SJSA1 (cell line): ENCODE measurements around the gene CARTPT. TPM values are rescaled to one million over a fixed set of nuclear protein-coding genes. Genes with fewer than 3 reads are reported as not detected.
A peak's percentile ranks its signal among the peaks of the same experiment; 100 is the strongest.

Source experiments
- DNase-seq, 2 experiments: peaks; one replicate each; pipeline ENCODE4 v3.0.0-alpha.2; 2015 to 2020; ENCODE audit warnings: low spot score in 2 of 2, low read depth in 1 of 2
- H3K27ac ChIP-seq: fragments of 250-450 bp; sonication (Bioruptor Pico); 2 replicates; pipeline ENCODE4 v1.5.1; 2020; ENCODE audit warnings: mild to moderate bottlenecking, moderate library complexity
- H3K27me3 ChIP-seq: fragments of 250-450 bp; sonication (Bioruptor Pico); replicated peaks from 2 replicates; pipeline ENCODE4 v1.5.1; 2020; ENCODE audit warnings: mild to moderate bottlenecking, moderate library complexity
- H3K36me3 ChIP-seq: fragments of 250-450 bp; sonication (Bioruptor Pico); 2 replicates; pipeline ENCODE4 v1.5.1; 2020; ENCODE audit warnings: mild to moderate bottlenecking
- H3K4me1 ChIP-seq: fragments of 250-450 bp; sonication (Bioruptor Pico); replicated peaks from 2 replicates; pipeline ENCODE4 v1.6.1; 2021; ENCODE audit warnings: mild to moderate bottlenecking
- H3K4me3 ChIP-seq: fragments of 250-450 bp; sonication (Bioruptor Pico); 2 replicates; pipeline ENCODE4 v1.5.1; 2020; ENCODE audit warnings: mild to moderate bottlenecking
- H3K9me3 ChIP-seq: fragments of 250-450 bp; sonication (Bioruptor Pico); replicated peaks from 2 replicates; pipeline ENCODE4 v1.5.1; 2020; ENCODE audit warnings: mild to moderate bottlenecking
- total RNA-seq: library from RNA; depleted of rRNA; stranded (reverse); fragments of >200 nt; shearing (Covaris generic); gene quantifications from 2 replicates; pipeline ENCODE4 v1.2.3, GENCODE V29; 2014

The CARTPT gene
- total RNA-seq, 1 experiment from 2014 or later = not detected

GRCh38 chr5:71703941-71704340 lies 15.1 kb upstream of the CARTPT start:
- no peaks in the 10 kb centered on the region for H3K9me3 ChIP-seq
- peaks cover 12% of the 10 kb centered on the region for H3K4me1 ChIP-seq
- no peaks in the 10 kb centered on the region for H3K36me3 ChIP-seq
- no peak overlapping the region for H3K27ac ChIP-seq
- H3K27me3 ChIP-seq = peaks cover 4% of the 10 kb centered on the region; the same call in 1 of the 2 replicates
- no peak for DNase-seq
- no peak overlapping the region for H3K4me3 ChIP-seq

DNA sequence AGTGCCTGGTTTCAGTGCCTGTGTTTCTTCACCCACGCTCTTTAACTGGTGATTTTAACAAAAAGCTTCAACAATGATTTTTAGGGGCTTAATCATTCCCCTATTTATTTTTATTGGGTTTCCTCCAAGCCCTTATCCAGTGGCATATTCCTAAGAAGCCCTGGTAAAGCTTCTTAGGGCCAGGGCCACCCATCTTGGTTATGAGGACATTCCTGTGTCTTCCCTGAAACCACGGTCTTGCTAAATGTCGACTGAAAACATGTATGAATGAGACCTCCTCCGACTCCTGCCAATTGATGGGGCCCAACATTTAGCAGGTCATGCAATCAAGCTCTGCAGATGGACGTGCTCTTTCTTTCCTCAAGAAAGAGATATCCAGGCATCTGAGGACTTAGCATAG lies 13.7 kb upstream of the CARTPT start:
- DNase-seq = peak; percentile 67 to 75
- Histone ChIP-seq H3K36me3 (no peaks in the 10 kb centered on the region), H3K9me3 (no peaks in the 10 kb centered on the region)

DNA sequence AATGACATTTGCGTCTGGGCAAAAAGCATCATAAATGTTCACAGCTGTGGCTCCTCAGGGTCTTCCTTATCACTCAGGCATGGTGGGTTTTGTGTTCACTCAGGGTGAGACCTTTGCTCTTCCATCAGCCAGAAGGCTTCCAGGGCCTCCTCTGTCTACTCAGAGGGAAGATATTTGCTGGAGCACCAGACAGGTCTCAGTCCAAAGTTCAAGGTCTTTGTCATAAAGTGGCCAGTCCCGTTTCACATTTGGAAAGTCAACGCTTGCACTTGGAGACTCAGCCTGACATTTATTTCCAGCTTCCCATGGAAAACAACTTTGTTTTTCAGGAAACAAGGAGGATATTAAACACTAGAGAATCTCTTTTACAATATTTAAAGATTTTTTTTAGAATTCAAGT lies 12.2 kb upstream of the CARTPT start:
- H3K9me3 ChIP-seq = no peaks in the 10 kb centered on the region
- H3K4me1 ChIP-seq = peaks cover 12% of the 10 kb centered on the region
- no peaks in the 10 kb centered on the region for H3K36me3 ChIP-seq
- peaks cover 6% of the 10 kb centered on the region; the same call in 1 of the 2 replicates for H3K27me3 ChIP-seq
- no peak for DNase-seq
- H3K4me3 ChIP-seq = no peak overlapping the region
- H3K27ac ChIP-seq = no peak overlapping the region

More for the DNA sequence above, 13.7 kb upstream of the CARTPT start:
- peaks cover 12% of the 10 kb centered on the region for H3K4me1 ChIP-seq
- H3K4me3 ChIP-seq = no peak overlapping the region
- H3K27me3 ChIP-seq = peaks cover 6% of the 10 kb centered on the region; the same call in 1 of the 2 replicates
- no peak overlapping the region for H3K27ac ChIP-seq

GRCh38 chr5:71711610-71712009 lies 7.5 kb upstream of the CARTPT start:
- DNase-seq = no peak
- Histone ChIP-seq H3K4me3 (no peak overlapping the region), H3K27ac (no peak overlapping the region), H3K4me1 (no peaks in the 10 kb centered on the region), H3K9me3 (no peaks in the 10 kb centered on the region), H3K27me3 (peaks cover 9% of the 10 kb centered on the region; the same call in 1 of the 2 replicates), H3K36me3 (no peaks in the 10 kb centered on the region)

DNA sequence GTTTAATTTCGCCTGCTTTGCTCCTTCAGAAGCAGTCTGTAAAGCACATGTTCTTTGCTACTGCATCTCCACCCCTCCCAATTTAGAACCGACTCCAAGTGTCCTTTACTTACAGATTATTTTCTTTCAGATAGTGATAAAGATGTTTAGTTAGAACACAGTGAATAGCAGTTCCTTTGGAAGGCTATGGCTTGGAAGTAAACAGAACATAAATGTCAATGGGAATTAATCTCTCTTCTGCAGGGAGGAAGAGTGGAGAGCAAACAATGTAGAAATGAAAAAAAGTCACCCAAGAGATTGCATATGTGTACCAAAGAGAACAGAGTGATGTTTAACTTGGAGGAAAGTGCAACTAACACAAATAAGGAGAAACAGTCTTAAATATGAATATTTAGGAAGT lies 4.2 kb upstream of the CARTPT start:
- H3K27me3 ChIP-seq = peaks cover 24% of the 10 kb centered on the region
- no peak overlapping the region for H3K4me3 ChIP-seq
- no peak overlapping the region for H3K27ac ChIP-seq
- H3K36me3 ChIP-seq = no peaks in the 10 kb centered on the region
- no peaks in the 10 kb centered on the region for H3K4me1 ChIP-seq
- DNase-seq = no peak
- H3K9me3 ChIP-seq = 0 out of 2 replicates have a peak, but pooled peaks cover 5% of the 10 kb centered on the region

DNA sequence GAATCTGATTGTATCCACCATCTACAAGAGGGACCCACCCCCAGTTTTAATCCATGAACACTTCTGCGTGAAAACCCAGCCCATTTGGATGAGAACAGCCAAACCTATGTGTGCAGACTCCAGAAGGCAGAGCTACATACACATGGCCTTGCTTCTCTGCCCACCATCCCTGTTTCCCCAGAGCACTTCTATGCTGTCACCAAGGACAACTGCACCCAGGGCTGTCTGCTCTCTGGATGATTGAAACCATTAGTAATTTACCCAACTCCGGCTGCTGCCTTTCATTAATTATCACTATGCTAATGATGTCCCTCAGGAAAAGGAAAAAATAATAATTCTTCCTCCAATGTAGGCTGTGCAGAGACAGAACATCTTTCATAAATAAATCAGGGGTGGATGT lies 8.9 kb downstream of the CARTPT start:
- H3K4me1 ChIP-seq = no peaks in the 10 kb centered on the region
- no peaks in the 10 kb centered on the region for H3K9me3 ChIP-seq
- H3K27me3 ChIP-seq = peaks cover 27% of the 10 kb centered on the region
- no peak for DNase-seq
- H3K27ac ChIP-seq = no peak overlapping the region
- no peaks in the 10 kb centered on the region for H3K36me3 ChIP-seq
- no peak overlapping the region for H3K4me3 ChIP-seq

DNA sequence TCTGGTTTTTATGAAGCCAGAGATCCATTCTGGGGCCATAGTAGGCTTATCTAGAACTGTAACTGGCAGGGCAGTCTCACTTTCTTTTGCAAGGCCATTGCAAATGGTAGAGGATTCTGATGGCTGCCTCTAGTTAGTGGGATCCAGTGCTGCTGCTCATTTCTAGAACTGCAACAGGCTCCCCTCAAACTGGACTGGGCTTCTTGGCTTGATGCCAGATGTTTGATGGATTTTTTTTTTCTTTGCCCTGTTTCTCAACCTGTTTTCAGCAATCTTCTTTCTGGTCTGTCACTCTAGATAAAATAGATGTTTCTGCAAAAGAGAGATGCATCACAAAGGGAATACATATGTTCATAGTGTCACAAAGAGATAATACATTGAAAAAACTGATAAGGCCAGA lies 11.9 kb downstream of the CARTPT start:
- H3K27me3 ChIP-seq = peaks cover 16% of the 10 kb centered on the region; the same call in 1 of the 2 replicates

GRCh38 chr5:71732011-71732410 lies 12.9 kb downstream of the CARTPT start:
- no peaks in the 10 kb centered on the region for H3K9me3 ChIP-seq
- no peak overlapping the region for H3K27ac ChIP-seq
- H3K36me3 ChIP-seq = no peaks in the 10 kb centered on the region
- no peaks in the 10 kb centered on the region for H3K4me1 ChIP-seq
- DNase-seq = no peak
- H3K4me3 ChIP-seq = no peak overlapping the region
- peaks cover 13% of the 10 kb centered on the region; the same call in 1 of the 2 replicates for H3K27me3 ChIP-seq

More for the DNA sequence above, 11.9 kb downstream of the CARTPT start:
- Histone ChIP-seq H3K4me1 (no peaks in the 10 kb centered on the region), H3K36me3 (no peaks in the 10 kb centered on the region), H3K27ac (no peak overlapping the region), H3K4me3 (no peak overlapping the region), H3K9me3 (no peaks in the 10 kb centered on the region)
- DNase-seq = no peak

DNA sequence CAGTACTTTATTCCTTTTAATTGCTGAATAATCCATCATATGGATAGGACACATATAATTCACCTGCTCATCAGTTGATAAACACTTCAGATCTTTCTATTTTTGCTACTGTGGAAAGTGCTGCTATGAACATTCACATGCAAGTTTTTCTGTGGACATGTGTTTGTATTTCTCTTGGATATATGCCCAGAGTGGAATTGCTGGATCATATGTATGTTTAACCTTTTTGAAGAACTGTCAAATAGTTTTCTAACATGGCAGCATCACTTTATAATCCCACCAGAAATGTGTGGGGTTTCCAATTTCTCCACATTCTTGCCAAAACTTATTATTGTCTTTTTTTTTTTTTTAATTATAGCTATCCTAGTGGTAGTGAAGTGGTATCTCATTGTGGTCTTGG lies 15.1 kb downstream of the CARTPT start:
- Histone ChIP-seq H3K9me3 (no peaks in the 10 kb centered on the region), H3K4me1 (no peaks in the 10 kb centered on the region), H3K36me3 (no peaks in the 10 kb centered on the region), H3K4me3 (no peak overlapping the region), H3K27ac (no peak overlapping the region), H3K27me3 (no peaks in the 10 kb centered on the region; the same call in 1 of the 2 replicates)
- no peak for DNase-seq

DNA sequence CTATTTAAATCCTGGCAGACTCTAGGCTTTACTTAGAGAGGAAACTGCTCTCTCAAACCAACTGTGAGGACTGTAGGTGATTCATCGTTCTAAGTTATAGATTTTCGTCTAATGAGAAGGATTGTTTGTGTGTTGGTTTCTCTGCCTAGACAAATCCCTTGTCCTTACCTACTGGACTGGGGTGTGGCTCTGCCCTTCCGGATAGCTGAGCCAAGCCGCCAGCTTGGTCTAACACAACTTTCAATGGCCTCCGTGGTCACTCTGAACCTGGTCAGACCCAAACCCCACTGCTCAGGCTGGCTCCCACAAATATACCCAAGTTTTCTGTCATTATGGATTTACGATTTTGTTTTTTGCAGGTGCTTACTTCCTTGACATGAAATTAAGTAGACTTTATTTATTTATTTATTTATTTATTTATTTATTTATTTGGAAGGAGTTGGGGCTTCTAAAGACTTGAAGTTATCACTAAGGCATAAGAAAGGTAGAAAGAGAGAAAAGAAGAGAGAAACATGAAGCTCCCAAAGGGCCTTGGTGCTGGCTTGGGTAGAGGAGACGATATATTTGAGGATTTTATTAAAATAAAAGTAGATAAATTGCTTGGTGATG lies 19.0 kb downstream of the CARTPT start:
- no peaks in the 10 kb centered on the region for H3K27me3 ChIP-seq
- no peak for DNase-seq
- H3K4me3 ChIP-seq = no peak overlapping the region
- no peaks in the 10 kb centered on the region for H3K4me1 ChIP-seq
- no peaks in the 10 kb centered on the region for H3K36me3 ChIP-seq
- no peaks in the 10 kb centered on the region for H3K9me3 ChIP-seq
- H3K27ac ChIP-seq = no peak overlapping the region

DNA sequence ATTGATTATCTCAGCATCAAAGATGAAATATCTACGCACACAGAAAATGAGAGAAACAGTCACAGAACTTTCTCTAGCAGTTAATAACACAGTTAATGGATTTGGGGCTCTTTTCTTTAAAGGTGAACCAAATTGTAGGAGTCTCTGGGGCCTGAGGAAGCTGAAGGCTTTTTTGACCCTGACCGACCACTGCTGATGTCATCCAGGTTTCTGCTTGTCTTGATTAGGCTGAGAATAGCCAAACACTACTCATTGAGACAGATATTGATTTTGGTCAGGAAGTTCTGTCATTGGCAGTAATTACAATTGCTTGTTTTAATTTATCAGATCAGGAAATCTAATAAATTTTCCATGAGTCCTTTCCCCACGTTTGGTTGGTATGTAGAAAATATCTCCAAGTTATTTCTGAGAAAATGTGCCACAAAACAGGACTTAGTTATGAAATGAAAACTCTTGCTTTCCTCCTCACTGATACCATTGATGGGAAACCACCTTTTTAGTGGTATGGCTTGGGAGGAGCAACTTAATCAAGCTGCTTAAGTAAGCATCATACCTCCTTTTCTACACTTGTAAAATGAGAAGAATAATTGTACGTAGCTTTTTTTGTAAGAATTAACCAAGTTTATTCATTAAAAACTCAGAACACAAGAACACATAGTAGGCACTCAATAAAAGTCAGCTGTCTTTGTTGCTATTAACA lies 19.7 kb downstream of the CARTPT start:
- Histone ChIP-seq H3K9me3 (no peaks in the 10 kb centered on the region), H3K27ac (no peak overlapping the region), H3K4me3 (no peak overlapping the region), H3K27me3 (no peaks in the 10 kb centered on the region), H3K4me1 (no peaks in the 10 kb centered on the region), H3K36me3 (no peaks in the 10 kb centered on the region)
- DNase-seq = no peak

DNA sequence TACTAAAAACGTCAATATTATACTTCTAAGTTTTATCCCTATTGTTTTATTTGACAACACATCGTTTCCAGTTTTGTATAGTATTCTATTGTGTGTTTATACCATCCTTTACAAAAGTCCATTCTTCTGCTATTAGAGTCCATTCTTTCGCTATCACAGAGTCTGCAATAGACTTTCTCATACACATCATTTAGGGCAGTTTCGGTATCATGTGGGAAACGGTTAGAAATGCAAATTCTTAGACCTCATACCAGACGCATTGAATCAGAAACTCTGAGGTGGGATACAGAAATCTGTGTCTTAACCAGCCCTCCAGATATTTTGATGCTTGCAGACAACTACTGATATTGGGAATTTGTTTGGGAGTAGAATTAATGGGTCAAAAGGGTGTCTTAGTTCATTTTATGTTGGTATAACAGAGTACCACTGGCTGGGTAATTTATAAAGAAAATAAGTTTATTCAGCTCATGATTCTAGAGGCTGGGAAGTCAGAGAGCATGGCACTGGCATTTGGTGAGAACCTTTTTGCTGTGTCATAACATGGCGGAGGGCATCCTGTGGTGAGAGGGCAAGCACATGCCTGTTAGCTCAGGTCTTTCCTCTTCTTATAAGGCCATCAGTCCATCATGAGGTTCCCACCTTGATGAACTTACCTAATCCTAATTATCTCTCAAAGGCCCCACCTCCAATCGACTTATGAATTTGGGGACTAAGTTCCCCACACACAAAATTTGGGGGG lies 21.1 kb downstream of the CARTPT start:
- H3K4me1 ChIP-seq = no peaks in the 10 kb centered on the region
- no peak for DNase-seq
- no peak overlapping the region for H3K27ac ChIP-seq

GRCh38 chr5:71743155-71743554 lies 24.1 kb downstream of the CARTPT start:
- Histone ChIP-seq H3K27ac (no peak overlapping the region), H3K27me3 (no peaks in the 10 kb centered on the region), H3K4me3 (no peak overlapping the region), H3K36me3 (no peaks in the 10 kb centered on the region), H3K9me3 (no peaks in the 10 kb centered on the region), H3K4me1 (no peaks in the 10 kb centered on the region)
- DNase-seq = no peak

More for the DNA sequence above, 21.1 kb downstream of the CARTPT start:
- Histone ChIP-seq H3K9me3 (no peaks in the 10 kb centered on the region), H3K27me3 (no peaks in the 10 kb centered on the region), H3K36me3 (no peaks in the 10 kb centered on the region), H3K4me3 (no peak overlapping the region)
